Stimulated activated naive CD8-positive, alpha-beta T cell treated with anti-CD3 and anti-CD28 coated beads, Interleukin-15, Interleukin-2, amounts not matched to agents 100 ng/mL and 50 ng/mL, for 24 hours (primary cell): Measurements from ENCODE around the gene SNX17.
"Not testable (repeated sequence)": the region's sequence is repeated elsewhere in the genome, so short reads cannot be mapped to it uniquely, and the experiment has no call there.

Experiments used
- H3K27ac Mint-ChIP-seq: one replicate; pipeline ENCODE4 v1.8.0; 2021; ENCODE audit warnings: mild to moderate bottlenecking, mixed read lengths
- H3K27me3 Mint-ChIP-seq: one replicate; pipeline ENCODE4 v1.8.0; 2021; ENCODE audit warnings: mixed read lengths
- H3K36me3 Mint-ChIP-seq: one replicate; pipeline ENCODE4 v1.8.0; 2021; ENCODE audit warnings: low read depth, mixed read lengths
- H3K4me1 Mint-ChIP-seq: one replicate; pipeline ENCODE4 v1.8.0; 2021; ENCODE audit warnings: low read depth, mixed read lengths
- H3K4me3 Mint-ChIP-seq: one replicate; pipeline ENCODE4 v1.8.0; 2021; ENCODE audit warnings: mild to moderate bottlenecking, mixed read lengths
- H3K9me3 Mint-ChIP-seq: one replicate; pipeline ENCODE4 v1.8.0; 2021; ENCODE audit warnings: mixed read lengths

Gene SNX17

DNA sequence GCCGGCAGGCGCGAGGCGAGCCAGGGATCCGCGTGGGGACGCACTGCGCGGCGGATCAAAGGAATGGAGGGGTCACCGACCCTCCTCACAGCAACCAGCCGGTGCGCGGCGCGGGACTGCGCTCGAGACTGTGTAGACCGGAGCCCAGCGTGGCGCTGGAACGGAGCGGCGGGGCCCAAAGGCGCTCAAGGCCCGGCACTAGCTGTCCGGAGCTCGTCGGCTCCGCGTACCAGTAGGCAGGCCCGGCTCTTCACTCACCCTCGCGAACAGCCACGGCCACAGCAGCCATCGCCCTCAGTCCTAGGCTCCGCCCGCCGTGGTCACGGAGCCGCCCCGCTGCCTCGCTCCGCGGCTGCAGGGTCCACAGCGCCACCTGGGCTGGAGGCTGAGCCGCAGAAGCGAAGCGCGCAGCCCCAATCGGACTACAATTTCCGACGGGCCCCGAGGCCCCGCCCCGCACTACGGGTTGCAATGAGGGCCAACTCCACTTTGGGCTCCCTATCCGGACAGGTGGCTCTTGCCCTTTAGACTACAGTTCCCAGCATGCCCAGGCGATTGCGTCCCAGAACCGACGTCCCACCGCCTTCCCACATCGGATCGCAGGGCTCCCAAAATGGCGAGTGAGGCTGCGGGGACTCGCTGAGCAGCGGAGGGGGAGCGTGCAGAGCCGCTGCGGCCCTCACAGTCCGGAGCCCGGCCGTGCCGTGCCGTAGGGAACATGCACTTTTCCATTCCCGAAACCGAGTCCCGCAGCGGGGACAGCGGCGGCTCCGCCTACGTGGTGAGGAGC, at the start of gene SNX17, which contains the start of gene EIF2B4:
Gene SNX17, plus strand, starts transcription at position 591 of the 790 bp plus-strand sequence. Its CDS starts 128 bp downstream, at position 719.
Gene EIF2B4, minus strand, starts transcription at position 313 of the 790 bp plus-strand sequence. Its CDS starts 24 bp downstream, at position 289.
- peaks cover 71% of the 10 kb centered on the region for H3K36me3 Mint-ChIP-seq
- peak within 1 kb of the TSS; percentile 98 for H3K4me3 Mint-ChIP-seq
- H3K9me3 Mint-ChIP-seq: no peaks in the 10 kb centered on the region
- H3K27ac Mint-ChIP-seq: peak within 1 kb of the TSS; percentile 99
- H3K4me1 Mint-ChIP-seq: peaks cover 45% of the 10 kb centered on the region
- H3K27me3 Mint-ChIP-seq: no peaks in the 10 kb centered on the region

- Mint-ChIP-seq H3K9me3 (no peaks in the 10 kb centered on the region), H3K27me3 (no peaks in the 10 kb centered on the region), H3K4me1 (peaks cover 25% of the 10 kb centered on the region), H3K4me3 (peak overlapping the region; percentile 100), H3K27ac (no peak overlapping the region), H3K36me3 (peaks cover 10% of the 10 kb centered on the region)
These were observed 49.4 kb upstream of the SNX17 start for GRCh38 chr2:27320958-27321543.

DNA sequence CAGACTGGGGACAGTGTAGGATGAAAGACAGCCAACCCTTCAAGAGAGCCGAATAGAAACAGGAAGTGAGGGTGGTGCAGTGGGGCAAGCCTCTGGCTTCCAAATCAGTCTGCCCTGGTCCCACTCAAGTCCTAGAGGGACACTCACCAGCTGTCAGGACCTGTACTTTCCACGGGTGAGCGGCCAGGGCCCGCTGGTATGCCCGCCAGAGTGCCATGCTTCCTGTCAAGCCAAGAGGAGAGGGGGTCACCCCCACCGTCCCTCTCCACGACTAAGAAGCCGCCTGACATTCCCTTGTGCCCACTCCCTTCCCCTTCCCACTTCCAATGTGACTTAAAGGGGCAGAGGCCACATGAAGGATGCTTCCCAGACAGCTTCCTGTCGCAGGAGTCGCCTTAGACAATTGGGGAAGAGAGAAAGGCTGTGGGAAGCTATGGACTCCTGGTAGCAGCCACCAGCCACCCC, 48.1 kb upstream of the SNX17 start:
- Mint-ChIP-seq H3K27ac (peak overlapping the region; percentile 99), H3K36me3 (peaks cover 22% of the 10 kb centered on the region), H3K9me3 (no peaks in the 10 kb centered on the region), H3K4me1 (peaks cover 25% of the 10 kb centered on the region), H3K4me3 (peak overlapping the region; percentile 100), H3K27me3 (no peaks in the 10 kb centered on the region)

DNA sequence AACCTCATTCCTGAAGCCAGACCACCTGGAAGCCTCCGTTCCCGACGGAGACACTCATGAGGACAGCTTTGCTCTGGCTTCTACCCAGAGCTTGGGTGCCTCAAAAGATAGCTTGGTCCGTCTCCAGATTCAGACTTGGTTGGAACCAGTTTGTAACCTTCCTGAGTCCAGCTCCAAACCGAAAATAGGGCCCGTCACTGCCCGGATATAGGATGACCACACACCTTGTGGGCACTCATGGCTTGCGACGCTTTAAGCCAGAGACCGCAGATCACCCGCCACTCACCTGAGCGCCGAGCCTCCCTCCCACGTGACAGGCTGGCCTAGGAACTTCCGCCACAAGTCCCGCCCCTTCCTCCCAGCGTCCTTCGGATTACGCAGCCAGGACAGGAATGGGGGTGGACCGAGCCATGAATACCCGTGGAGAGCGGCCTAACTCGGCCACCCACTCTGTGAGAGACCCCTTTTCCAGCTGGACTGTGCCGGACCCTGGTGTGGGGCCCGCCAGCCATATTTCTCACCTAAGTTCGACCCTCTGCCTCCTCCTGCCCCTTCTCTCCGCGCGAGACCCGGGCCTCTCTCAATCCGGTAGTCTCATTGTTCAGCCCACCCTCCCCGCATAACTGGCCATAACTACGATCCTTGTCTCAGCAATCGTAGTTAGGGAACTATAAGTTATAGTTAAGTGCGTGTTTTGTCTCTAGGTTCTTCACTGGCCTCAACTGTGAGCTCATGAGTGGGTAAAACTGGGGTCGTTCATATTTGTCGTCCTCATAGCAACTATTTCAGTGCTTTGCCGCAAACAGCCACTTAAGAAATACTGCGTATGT, 47.4 kb upstream of the SNX17 start, which contains the start of gene MPV17:
Gene MPV17, minus strand, starts transcription at position 332 of the 830 bp plus-strand sequence. CDS start 580 bp downstream, outside the sequence.
- Mint-ChIP-seq H3K4me1 (peaks cover 25% of the 10 kb centered on the region), H3K36me3 (peaks cover 25% of the 10 kb centered on the region), H3K9me3 (no peaks in the 10 kb centered on the region), H3K27me3 (no peaks in the 10 kb centered on the region), H3K4me3 (peak within 1 kb of the TSS; percentile 100), H3K27ac (peak within 1 kb of the TSS; percentile 99)

GRCh38 chr2:27323596-27324285, 46.7 kb upstream of the SNX17 start:
- H3K4me3 Mint-ChIP-seq: peak overlapping the region; percentile 100
- peak overlapping the region; percentile 99 for H3K27ac Mint-ChIP-seq
- H3K9me3 Mint-ChIP-seq: no peaks in the 10 kb centered on the region

DNA sequence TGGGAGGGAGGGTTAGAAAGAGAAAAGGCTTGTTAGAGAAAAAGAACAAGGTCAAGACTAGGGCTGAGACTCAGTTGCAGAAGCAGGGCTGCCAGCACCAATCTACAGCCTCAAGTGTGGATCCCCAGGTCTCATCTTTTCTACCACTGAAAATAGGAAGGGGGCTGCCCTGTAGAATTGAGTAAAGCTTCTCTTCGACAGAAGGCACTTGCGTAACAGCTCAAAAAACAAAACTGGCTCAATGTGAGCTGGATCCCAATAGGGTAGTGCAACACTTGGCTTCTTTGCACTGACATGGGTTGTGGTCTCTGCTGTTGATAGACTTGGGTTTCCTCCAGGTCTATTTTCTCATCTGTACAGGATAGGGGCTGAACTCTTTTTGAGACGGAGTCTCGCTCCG, 45.7 kb upstream of the SNX17 start:
- H3K27me3 Mint-ChIP-seq: no peaks in the 10 kb centered on the region
- peak overlapping the region; percentile 46 for H3K27ac Mint-ChIP-seq
- H3K4me1 Mint-ChIP-seq: peaks cover 25% of the 10 kb centered on the region
- no peak overlapping the region for H3K4me3 Mint-ChIP-seq
- no peaks in the 10 kb centered on the region for H3K9me3 Mint-ChIP-seq
- peaks cover 37% of the 10 kb centered on the region for H3K36me3 Mint-ChIP-seq

More at GRCh38 chr2:27323596-27324285, 46.7 kb upstream of the SNX17 start:
- Mint-ChIP-seq H3K27me3 (no peaks in the 10 kb centered on the region), H3K36me3 (peaks cover 33% of the 10 kb centered on the region), H3K4me1 (peaks cover 25% of the 10 kb centered on the region)

DNA sequence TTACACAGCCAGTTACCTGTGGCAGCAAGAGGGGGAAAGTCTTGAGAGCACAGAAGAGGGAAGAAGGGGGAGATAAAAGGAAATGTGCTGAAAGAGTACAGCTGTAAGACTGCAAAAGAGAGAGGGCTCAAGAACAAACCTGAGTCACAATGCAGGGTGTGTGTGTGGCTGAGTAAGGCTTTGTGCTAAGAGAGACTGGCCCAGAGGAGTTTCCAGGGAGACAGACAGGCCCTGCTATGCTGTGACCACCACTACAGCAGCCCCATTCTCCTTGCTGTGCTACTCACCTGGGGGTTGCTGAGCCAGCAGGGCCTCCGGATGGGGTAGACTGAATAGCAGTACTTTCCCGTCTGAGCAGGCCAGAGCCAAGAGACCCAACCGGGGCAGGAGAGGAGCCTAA, 35.1 kb upstream of the SNX17 start:
- Mint-ChIP-seq H3K4me3 (no peak overlapping the region), H3K4me1 (no peaks in the 10 kb centered on the region), H3K27ac (no peak overlapping the region), H3K36me3 (peaks cover 51% of the 10 kb centered on the region), H3K9me3 (no peaks in the 10 kb centered on the region), H3K27me3 (no peaks in the 10 kb centered on the region)

DNA sequence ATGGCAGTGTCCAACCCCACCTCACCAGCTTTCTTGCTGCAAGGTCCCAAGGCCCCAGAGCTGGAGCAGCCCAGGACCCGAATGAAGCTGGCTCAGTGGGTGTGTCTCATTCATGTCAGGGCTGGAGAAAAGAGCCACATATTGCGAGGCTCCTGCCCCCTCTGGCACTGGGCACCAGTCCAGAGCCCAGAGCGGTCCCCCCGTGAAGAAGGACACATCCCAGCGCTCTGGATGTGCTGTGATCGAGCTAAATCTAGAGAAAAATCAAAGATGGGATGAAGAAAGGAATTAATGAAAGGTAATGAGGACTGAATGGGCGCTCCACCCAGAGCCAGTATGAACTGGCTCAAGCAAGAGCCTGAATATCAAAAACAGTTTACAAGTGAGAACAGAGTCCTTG, 34.2 kb upstream of the SNX17 start:
- Mint-ChIP-seq H3K27ac (no peak overlapping the region), H3K27me3 (no peaks in the 10 kb centered on the region), H3K4me3 (no peak overlapping the region), H3K9me3 (no peaks in the 10 kb centered on the region), H3K36me3 (peaks cover 54% of the 10 kb centered on the region), H3K4me1 (no peaks in the 10 kb centered on the region)

DNA sequence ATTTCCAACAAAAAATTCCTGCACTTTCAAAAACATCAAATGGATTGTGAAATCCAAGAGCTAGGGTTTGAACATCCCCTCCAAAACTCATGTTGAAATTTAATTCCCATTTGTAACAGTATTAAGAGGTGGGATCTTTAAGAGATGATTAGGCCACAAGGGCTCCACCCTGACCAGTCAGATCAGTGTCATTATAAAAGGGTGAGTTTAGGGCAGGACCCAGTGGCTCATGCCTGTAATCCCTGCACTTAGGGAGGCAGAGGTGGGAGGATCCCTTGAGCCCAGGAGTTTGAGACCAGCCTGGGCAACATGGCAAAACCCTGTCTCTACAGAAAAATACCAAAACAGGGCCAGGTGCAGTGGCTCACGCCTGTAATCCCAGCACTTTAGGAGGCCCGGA, 22.8 kb upstream of the SNX17 start:
- Mint-ChIP-seq H3K27ac (no peak overlapping the region), H3K36me3 (peaks cover 28% of the 10 kb centered on the region), H3K27me3 (no peaks in the 10 kb centered on the region), H3K4me3 (no peak overlapping the region), H3K9me3 (no peaks in the 10 kb centered on the region), H3K4me1 (peaks cover 14% of the 10 kb centered on the region)

GRCh38 chr2:27350106-27350693, 20.2 kb upstream of the SNX17 start:
- peaks cover 18% of the 10 kb centered on the region for H3K36me3 Mint-ChIP-seq
- peaks cover 37% of the 10 kb centered on the region for H3K4me1 Mint-ChIP-seq
- no peak overlapping the region for H3K27ac Mint-ChIP-seq
- H3K4me3 Mint-ChIP-seq: no peak overlapping the region
- no peaks in the 10 kb centered on the region for H3K9me3 Mint-ChIP-seq
- no peaks in the 10 kb centered on the region for H3K27me3 Mint-ChIP-seq

DNA sequence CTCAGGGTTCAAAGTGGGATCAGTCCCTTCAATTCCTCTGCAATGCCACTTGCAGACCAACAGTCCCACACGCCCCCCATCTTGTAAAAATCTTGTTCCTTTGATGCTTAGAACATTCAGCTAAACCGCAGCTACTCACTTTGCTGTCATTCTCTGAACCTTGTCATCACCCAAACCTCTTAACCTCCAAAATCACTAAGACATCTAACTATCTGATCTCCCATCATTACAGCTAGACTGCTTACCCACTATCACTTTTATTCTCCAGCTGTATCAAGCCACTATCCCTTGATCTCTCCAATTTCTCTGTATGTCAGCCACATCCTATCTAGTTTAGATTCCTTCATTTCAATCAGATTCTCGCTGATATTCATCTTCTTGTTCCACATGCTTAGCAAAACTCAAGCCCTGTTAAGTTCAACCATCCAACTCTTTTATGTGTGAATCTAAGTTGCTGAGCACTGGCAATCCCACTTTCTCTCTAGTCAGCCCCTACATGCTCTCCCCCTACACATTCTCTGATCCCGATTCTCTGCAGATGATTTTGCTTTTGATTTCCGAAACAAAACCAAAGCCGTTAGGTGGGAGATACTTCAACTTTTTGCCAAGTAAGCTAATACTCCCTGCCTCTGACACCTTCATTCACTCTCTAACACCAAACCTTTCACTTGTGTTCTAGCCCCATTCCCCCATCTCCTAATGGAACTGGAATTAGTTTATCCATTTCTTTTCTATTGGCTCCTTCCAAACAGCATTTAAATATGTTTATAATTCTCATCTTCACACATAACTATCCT, 18.4 kb upstream of the SNX17 start:
- Mint-ChIP-seq H3K9me3 (no peaks in the 10 kb centered on the region), H3K36me3 (peaks cover 25% of the 10 kb centered on the region), H3K4me3 (peak overlapping the region; percentile 22), H3K4me1 (peaks cover 45% of the 10 kb centered on the region), H3K27ac (peak overlapping the region; percentile 33), H3K27me3 (no peaks in the 10 kb centered on the region)

DNA sequence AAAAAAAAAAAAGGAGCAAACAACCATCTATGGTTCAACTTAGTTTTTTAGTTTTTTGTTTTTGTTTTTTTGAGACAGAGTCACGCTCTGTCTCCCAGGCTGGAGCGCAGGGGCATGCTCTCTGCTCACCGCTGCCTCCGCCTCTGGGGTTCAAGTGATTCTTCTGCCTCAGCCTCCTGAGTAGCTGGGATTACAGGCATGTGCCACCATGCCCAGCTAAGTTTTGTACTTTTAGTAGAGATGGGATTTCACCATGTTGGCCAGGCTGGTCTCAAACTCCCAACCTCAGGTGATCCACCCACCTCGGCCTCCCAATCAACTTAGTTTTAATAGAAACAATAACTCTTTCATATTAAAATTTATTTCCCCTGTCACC, 17.0 kb upstream of the SNX17 start:
- Mint-ChIP-seq H3K4me1 (peaks cover 54% of the 10 kb centered on the region), H3K36me3 (peaks cover 32% of the 10 kb centered on the region)
- not testable (repeated sequence) for H3K9me3 Mint-ChIP-seq, H3K27me3 Mint-ChIP-seq, H3K4me3 Mint-ChIP-seq, H3K27ac Mint-ChIP-seq

- H3K27ac Mint-ChIP-seq: no peak overlapping the region
- peak overlapping the region; percentile 5 for H3K4me3 Mint-ChIP-seq
- no peaks in the 10 kb centered on the region for H3K27me3 Mint-ChIP-seq
- H3K36me3 Mint-ChIP-seq: peaks cover 36% of the 10 kb centered on the region
- no peaks in the 10 kb centered on the region for H3K9me3 Mint-ChIP-seq
- peaks cover 59% of the 10 kb centered on the region for H3K4me1 Mint-ChIP-seq
These were observed 16.4 kb upstream of the SNX17 start for GRCh38 chr2:27353762-27354596.
